ENCODE results near the gene RARA.

- TF ChIP-seq, protein P1, sequence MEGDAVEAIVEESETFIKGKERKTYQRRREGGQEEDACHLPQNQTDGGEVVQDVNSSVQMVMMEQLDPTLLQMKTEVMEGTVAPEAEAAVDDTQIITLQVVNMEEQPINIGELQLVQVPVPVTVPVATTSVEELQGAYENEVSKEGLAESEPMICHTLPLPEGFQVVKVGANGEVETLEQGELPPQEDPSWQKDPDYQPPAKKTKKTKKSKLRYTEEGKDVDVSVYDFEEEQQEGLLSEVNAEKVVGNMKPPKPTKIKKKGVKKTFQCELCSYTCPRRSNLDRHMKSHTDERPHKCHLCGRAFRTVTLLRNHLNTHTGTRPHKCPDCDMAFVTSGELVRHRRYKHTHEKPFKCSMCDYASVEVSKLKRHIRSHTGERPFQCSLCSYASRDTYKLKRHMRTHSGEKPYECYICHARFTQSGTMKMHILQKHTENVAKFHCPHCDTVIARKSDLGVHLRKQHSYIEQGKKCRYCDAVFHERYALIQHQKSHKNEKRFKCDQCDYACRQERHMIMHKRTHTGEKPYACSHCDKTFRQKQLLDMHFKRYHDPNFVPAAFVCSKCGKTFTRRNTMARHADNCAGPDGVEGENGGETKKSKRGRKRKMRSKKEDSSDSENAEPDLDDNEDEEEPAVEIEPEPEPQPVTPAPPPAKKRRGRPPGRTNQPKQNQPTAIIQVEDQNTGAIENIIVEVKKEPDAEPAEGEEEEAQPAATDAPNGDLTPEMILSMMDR (conservative IDR thresholded peaks at IDR 0.05; ENCODE audit: low read length), result no peak
- TF ChIP-seq EZH2phosphoT487 (IDR thresholded peaks at IDR 0.05; ENCODE audit: borderline replicate concordance), result no peak
Measured at GRCh38 chr17:40343219-40344119, 34.5 kb downstream of the RARA start.
